DOHH2 (cell line): Measurements from ENCODE around the gene OSBPL1A.

ENCODE experiments used
- EZH2phosphoT487 ChIP-seq: fragments of 200-600 bp; sonication (generic); IDR thresholded peaks from 2 replicates; pipeline ENCODE4 v1.6.1; 2017; ENCODE audit warnings: borderline replicate concordance, mild to moderate bottlenecking, antibody characterized with exemption, low read length, moderate library complexity, mixed read lengths
- TF ChIP-seq, protein P1 (sequence below): fragments of 200-600 bp; sonication (generic); IDR thresholded peaks from one replicate; pipeline ENCODE4 v1.5.1; 2014; ENCODE audit warnings: antibody characterized with exemption, mild to moderate bottlenecking, low read depth, low read length; ENCODE audit not compliant: poor library complexity, severe bottlenecking

DNA sequence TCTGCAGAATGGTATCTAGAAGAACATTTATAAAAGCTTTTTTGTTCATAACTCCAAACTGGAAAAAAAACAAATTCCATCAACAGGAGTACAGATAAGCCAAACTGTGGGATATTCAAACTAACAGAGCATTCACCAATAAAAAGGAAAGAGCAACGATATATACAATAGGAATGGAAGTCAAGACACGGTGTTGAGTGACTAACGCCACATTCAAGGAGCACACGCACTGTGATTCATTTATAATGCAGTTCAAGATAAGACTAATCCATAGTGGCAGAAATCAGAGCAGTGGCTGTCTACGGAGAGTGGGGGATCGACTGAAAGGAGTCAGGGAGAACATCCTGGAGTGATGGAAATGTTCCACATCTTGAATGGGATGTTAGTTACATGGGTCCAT lies 188.1 kb downstream of the OSBPL1A start:
- TF ChIP-seq, protein P1, sequence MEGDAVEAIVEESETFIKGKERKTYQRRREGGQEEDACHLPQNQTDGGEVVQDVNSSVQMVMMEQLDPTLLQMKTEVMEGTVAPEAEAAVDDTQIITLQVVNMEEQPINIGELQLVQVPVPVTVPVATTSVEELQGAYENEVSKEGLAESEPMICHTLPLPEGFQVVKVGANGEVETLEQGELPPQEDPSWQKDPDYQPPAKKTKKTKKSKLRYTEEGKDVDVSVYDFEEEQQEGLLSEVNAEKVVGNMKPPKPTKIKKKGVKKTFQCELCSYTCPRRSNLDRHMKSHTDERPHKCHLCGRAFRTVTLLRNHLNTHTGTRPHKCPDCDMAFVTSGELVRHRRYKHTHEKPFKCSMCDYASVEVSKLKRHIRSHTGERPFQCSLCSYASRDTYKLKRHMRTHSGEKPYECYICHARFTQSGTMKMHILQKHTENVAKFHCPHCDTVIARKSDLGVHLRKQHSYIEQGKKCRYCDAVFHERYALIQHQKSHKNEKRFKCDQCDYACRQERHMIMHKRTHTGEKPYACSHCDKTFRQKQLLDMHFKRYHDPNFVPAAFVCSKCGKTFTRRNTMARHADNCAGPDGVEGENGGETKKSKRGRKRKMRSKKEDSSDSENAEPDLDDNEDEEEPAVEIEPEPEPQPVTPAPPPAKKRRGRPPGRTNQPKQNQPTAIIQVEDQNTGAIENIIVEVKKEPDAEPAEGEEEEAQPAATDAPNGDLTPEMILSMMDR, result no peak
- no peak for TF ChIP-seq EZH2phosphoT487
